BE2C (cell line): Measurements from ENCODE around the gene ARMC5.

Experiments used
- DNase-seq: peaks from one replicate; pipeline ENCODE4 v3.0.0-alpha.2; 2020
- H3K27me3 ChIP-seq: fragments of 250-450 bp; sonication (Bioruptor Pico); 2 replicates; pipeline ENCODE4 v1.5.1; 2020; ENCODE audit warnings: mild to moderate bottlenecking
- H3K36me3 ChIP-seq: fragments of 250-450 bp; sonication (Bioruptor Pico); 2 replicates; pipeline ENCODE4 v1.5.1; 2020; ENCODE audit warnings: mild to moderate bottlenecking
- H3K4me1 ChIP-seq: fragments of 250-450 bp; sonication (Bioruptor Pico); 2 replicates; pipeline ENCODE4 v1.5.1; 2020
- H3K4me3 ChIP-seq: 2 replicates; pipeline ENCODE4 v1.5.1; 2011; ENCODE audit warnings: low read depth, low read length
- H3K9me3 ChIP-seq: fragments of 250-450 bp; sonication (Bioruptor Pico); 2 replicates; pipeline ENCODE4 v1.5.1; 2020
- CTCF ChIP-seq: IDR thresholded peaks from 2 replicates; pipeline ENCODE4 v1.5.1; 2012; ENCODE audit warnings: mild to moderate bottlenecking, low read depth, low read length

ARMC5 gene

GRCh38 chr16:31489616-31490584 is 30.6 kb downstream of the ARMC5 start:
- DNase-seq = no peak
- H3K9me3 ChIP-seq = no peaks in the 10 kb centered on the region
- no peak for TF ChIP-seq CTCF
- peaks cover 14% of the 10 kb centered on the region for H3K27me3 ChIP-seq
- no peak overlapping the region for H3K4me3 ChIP-seq
- H3K36me3 ChIP-seq = no peaks in the 10 kb centered on the region
- H3K4me1 ChIP-seq = no peaks in the 10 kb centered on the region

GRCh38 chr16:31491778-31492418 is 32.6 kb downstream of the ARMC5 start:
- H3K4me1 ChIP-seq = no peaks in the 10 kb centered on the region
- H3K36me3 ChIP-seq = no peaks in the 10 kb centered on the region
- no peaks in the 10 kb centered on the region for H3K9me3 ChIP-seq
- no peak for TF ChIP-seq CTCF
- no peak for DNase-seq
- no peak overlapping the region for H3K4me3 ChIP-seq
- H3K27me3 ChIP-seq = peaks cover 14% of the 10 kb centered on the region

GRCh38 chr16:31493506-31494125 is 34.3 kb downstream of the ARMC5 start:
- Histone ChIP-seq H3K27me3 (peaks cover under 1% of the 10 kb centered on the region; the same call in 1 of the 2 replicates), H3K36me3 (no peaks in the 10 kb centered on the region), H3K9me3 (no peaks in the 10 kb centered on the region), H3K4me3 (no peak overlapping the region), H3K4me1 (no peaks in the 10 kb centered on the region)
- no peak for TF ChIP-seq CTCF
- DNase-seq = no peak

DNA sequence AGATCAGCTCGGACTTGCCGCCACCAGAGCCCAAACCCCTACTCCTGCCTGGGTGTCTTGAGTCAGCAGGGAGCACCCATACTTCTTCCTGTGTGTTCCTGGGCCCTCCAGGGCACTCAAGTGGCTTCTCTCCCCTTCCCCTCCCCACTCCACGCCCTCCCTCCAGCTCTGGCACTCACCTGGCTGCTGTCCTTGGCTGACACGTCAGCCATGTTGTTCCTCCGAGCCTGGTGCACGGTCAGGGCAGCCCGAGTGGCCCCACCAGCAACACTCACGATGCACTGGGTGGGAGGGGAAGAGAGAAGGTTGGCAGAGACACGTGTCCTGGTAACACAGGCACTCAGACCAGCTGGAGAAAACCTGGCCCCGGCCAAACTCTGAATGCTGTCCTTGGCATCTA is 37.4 kb downstream of the ARMC5 start:
- Histone ChIP-seq H3K4me3 (no peak overlapping the region), H3K27me3 (no peaks in the 10 kb centered on the region), H3K36me3 (no peaks in the 10 kb centered on the region), H3K4me1 (no peaks in the 10 kb centered on the region), H3K9me3 (no peaks in the 10 kb centered on the region)
- no peak for DNase-seq
- TF ChIP-seq CTCF = no peak

GRCh38 chr16:31498493-31498892 is 39.2 kb downstream of the ARMC5 start:
- no peaks in the 10 kb centered on the region for H3K36me3 ChIP-seq
- no peaks in the 10 kb centered on the region for H3K27me3 ChIP-seq
- no peak overlapping the region for H3K4me3 ChIP-seq
- TF ChIP-seq CTCF = no peak
- H3K9me3 ChIP-seq = no peaks in the 10 kb centered on the region
- H3K4me1 ChIP-seq = no peaks in the 10 kb centered on the region
- no peak for DNase-seq
